D721Med (cell line): Measurements from ENCODE around the gene C1orf94.

ENCODE experiments used
- DNase-seq: peaks from one replicate; pipeline ENCODE4 v3.0.0; 2011; ENCODE audit warnings: low spot score; ENCODE audit not compliant: insufficient read length
- FAIRE-seq: peaks from 2 replicates; lab custom pipeline; 2011; peaks lifted over from hg19 to GRCh38; lab: Jason Lieb, UNC
- CTCF ChIP-seq: IDR thresholded peaks from 2 replicates; pipeline ENCODE4 v1.5.1; 2012; ENCODE audit warnings: mild to moderate bottlenecking, control low read depth; ENCODE audit not compliant: insufficient read depth; ENCODE audit errors: missing control alignments

Gene C1orf94

DNA sequence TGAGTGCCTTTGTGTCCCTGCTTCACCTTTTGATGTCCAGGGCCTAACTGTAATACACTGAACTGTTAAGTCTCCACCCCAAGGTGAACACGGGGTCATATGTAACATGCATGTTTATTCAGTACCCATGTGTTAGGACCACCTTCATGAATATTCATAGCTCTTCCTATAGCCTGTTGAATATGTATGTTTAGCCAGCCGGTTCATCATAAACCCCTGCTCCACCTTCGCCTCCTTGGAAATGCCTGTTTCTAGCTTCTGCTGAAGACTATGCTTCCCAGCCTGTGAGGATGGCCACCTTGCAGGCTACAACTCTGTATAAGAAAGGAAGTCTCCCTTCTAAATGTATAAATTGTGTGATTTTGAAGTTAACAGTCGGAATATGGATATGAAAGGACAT is 69.3 kb downstream of the C1orf94 start:
- no peak for FAIRE-seq
- DNase-seq: no peak
- no peak for TF ChIP-seq CTCF

DNA sequence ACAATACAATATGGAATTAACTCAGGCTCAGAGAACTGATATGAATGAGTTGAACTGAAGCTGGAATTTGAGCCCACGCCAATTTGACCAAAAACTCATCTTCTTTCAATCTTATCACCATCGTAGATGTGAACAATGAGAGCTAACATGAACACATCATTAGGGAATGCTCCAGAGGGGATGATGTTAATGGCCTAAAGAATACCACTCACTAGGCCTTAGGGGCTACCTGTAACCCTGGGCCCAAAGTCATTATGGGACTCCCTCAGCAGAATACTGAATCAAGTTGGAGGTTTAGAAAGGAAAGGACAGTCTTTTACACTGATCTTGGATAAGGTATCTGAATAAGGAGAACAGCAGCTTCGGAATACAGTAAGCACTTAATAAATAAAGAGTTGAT is 73.6 kb downstream of the C1orf94 start:
- DNase-seq (no peak), FAIRE-seq (no peak)
- TF ChIP-seq CTCF: no peak

DNA sequence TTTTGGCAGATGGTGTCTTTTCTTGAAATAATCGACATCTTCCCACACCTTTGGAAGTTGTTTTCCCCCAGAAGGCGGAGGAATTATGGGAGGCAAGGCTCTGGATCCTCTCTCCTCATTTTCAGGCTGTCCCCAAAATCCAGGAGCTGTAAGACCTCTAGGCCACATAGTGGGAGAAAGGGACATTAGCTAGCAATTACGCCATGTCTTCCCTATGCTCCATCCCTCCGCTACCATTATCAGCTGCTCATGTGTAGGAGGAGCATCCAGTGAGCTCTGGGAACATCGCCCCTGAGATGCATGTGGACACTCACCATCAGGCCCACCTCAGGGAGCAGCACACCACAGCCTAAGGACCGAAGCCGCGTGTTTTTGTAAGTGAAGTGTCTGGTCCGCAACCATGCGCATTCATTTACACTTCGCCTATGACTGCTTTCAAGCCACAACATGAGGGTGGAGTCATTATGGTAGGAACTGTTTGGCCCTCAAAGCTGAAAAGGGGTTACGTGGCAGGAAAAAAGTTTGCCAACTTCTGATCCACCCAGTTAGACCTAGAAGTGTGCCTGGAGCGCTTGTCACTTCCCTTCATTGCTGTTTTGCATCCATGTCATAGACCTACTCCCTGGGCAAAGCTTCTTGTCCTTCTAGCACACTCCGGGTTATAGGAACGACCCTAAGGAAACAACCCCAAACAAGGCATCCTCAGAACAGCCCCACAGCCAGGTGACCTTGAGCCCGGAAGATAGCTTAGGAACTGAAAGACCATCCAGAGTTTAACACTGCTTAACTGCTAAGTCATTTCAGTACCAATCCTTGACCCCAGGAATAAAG is 85.5 kb downstream of the C1orf94 start:
- DNase-seq (no peak), FAIRE-seq (no peak)
- no peak for TF ChIP-seq CTCF

DNA sequence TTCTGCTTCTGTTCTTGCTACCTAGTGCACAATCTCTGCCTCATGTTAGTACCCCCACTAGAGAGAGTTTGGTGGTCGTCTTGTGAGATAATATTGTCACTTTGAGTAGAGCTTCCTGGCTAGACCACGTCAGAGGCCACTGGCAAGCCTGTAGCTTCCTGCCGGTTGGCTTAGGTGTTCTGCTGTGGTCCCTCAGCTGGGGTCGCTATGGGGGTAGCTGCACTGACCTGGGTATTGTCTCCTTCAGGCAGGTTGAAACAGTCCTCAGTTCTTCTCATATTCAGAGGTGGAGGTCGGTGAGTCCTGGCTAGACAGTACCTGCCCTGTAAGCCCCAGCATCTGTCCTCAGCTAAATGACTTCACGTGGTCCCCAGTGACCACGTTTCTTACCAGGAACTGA is 86.2 kb downstream of the C1orf94 start:
- FAIRE-seq: no peak
- no peak for DNase-seq
- TF ChIP-seq CTCF: no peak

GRCh38 chr1:34263406-34263805 is 86.7 kb downstream of the C1orf94 start:
- TF ChIP-seq CTCF: no peak
- no peak for FAIRE-seq
- DNase-seq: no peak

DNA sequence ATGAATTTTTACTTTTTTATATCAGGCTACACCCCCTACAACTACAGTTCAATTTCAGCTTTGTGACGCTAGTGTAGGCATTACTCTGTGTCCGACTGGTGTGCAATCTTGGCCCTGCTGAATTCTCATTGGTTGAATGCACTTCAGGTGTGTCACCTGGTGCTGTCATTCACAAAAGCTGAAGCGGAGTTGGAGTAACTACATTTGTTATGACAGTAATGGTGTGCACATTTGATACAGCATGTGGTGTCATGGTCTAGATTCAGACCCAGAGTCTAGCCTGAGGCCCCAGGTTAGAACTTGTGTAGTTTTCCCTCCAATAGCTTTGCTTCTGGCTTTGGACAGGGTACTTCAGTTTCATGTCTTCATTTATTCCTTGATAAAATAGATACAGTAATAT is 88.7 kb downstream of the C1orf94 start:
- DNase-seq (no peak), FAIRE-seq (no peak)
- TF ChIP-seq CTCF: no peak
